Neural progenitor cell (in vitro differentiated cells): ENCODE measurements around the gene PAQR8.

Experiments
- CTCF ChIP-seq: fragments of 200-600 bp; sonication (generic); IDR thresholded peaks from 2 replicates; pipeline ENCODE4 v1.5.1; 2017; ENCODE audit warnings: antibody characterized with exemption, mild to moderate bottlenecking
- EZH2 ChIP-seq: fragments of 200-600 bp; sonication (generic); IDR thresholded peaks from 2 replicates; pipeline ENCODE4 v1.6.1; 2017; ENCODE audit warnings: antibody characterized with exemption, mild to moderate bottlenecking, moderate library complexity
- EZH2phosphoT487 ChIP-seq: fragments of 200-600 bp; sonication (generic); IDR thresholded peaks from 2 replicates; pipeline ENCODE4 v1.6.1; 2017; ENCODE audit warnings: antibody characterized with exemption

- TF ChIP-seq CTCF, result no peak
- TF ChIP-seq EZH2, result no peak
- TF ChIP-seq EZH2phosphoT487, result no peak
Measured at GRCh38 chr6:52419809-52420667, 58.1 kb downstream of the PAQR8 start, which contains the start of gene EFHC1.
